HEK293 (cell line): ENCODE results near the gene KIAA0319L.

Source experiments
- HOXC10 ChIP-seq: sonication (generic); formaldehyde crosslinking; IDR thresholded peaks from 2 replicates; pipeline ENCODE4 v1.8.1; 2023; ENCODE audit warnings: mild to moderate bottlenecking, missing genetic modification reagents
- MEIS1 ChIP-seq: sonication (generic); formaldehyde crosslinking; IDR thresholded peaks from 2 replicates; pipeline ENCODE4 v1.8.1; 2022; ENCODE audit warnings: missing genetic modification reagents, mild to moderate bottlenecking, borderline replicate concordance
- RBAK ChIP-seq: fragments of 450-650 bp; formaldehyde crosslinking; IDR thresholded peaks from 2 replicates; pipeline ENCODE4 v1.5.1; 2016; ENCODE audit warnings: missing biosample characterization, missing genetic modification characterization
- SP2 ChIP-seq: fragments of 450-650 bp; formaldehyde crosslinking; IDR thresholded peaks from 2 replicates; pipeline ENCODE4 v1.5.1; 2016; ENCODE audit warnings: missing biosample characterization, missing genetic modification characterization
- ZEB2 ChIP-seq: fragments of 450-650 bp; formaldehyde crosslinking; IDR thresholded peaks from 2 replicates; pipeline ENCODE4 v1.5.1; 2016; ENCODE audit warnings: missing biosample characterization, missing genetic modification characterization
- ZIC2 ChIP-seq: fragments of 450-650 bp; formaldehyde crosslinking; IDR thresholded peaks from 2 replicates; pipeline ENCODE4 v1.5.1; 2016; ENCODE audit warnings: missing biosample characterization, missing genetic modification characterization
- ZNF223 ChIP-seq: fragments of 450-650 bp; formaldehyde crosslinking; IDR thresholded peaks from 2 replicates; pipeline ENCODE4 v1.5.1; 2016; ENCODE audit warnings: missing biosample characterization, missing genetic modification characterization
- ZNF629 ChIP-seq: fragments of 450-650 bp; formaldehyde crosslinking; IDR thresholded peaks from 2 replicates; pipeline ENCODE4 v1.5.1; 2017; ENCODE audit warnings: missing biosample characterization, missing genetic modification characterization
- ZNF747 ChIP-seq: fragments of 450-650 bp; formaldehyde crosslinking; IDR thresholded peaks from 2 replicates; pipeline ENCODE4 v1.5.1; 2016; ENCODE audit warnings: missing biosample characterization, missing genetic modification characterization
- TF ChIP-seq, protein P1 (sequence below): fragments of 450-650 bp; formaldehyde crosslinking; IDR thresholded peaks from 2 replicates; pipeline ENCODE4 v1.5.1; 2016; ENCODE audit warnings: missing biosample characterization, missing genetic modification characterization

DNA sequence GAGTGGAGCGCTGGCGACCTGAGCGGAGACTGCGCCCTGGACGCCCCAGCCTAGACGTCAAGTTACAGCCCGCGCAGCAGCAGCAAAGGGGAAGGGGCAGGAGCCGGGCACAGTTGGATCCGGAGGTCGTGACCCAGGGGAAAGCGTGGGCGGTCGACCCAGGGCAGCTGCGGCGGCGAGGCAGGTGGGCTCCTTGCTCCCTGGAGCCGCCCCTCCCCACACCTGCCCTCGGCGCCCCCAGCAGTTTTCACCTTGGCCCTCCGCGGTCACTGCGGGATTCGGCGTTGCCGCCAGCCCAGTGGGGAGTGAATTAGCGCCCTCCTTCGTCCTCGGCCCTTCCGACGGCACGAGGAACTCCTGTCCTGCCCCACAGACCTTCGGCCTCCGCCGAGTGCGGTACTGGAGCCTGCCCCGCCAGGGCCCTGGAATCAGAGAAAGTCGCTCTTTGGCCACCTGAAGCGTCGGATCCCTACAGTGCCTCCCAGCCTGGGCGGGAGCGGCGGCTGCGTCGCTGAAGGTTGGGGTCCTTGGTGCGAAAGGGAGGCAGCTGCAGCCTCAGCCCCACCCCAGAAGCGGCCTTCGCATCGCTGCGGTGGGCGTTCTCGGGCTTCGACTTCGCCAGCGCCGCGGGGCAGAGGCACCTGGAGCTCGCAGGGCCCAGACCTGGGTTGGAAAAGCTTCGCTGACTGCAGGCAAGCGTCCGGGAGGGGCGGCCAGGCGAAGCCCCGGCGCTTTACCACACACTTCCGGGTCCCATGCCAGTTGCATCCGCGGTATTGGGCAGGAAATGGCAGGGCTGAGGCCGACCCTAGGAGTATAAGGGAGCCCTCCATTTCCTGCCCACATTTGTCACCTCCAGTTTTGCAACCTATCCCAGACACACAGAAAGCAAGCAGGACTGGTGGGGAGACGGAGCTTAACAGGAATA lies 20.1 kb upstream of the KIAA0319L start:
- TF ChIP-seq MEIS1: no peak
- TF ChIP-seq, protein P1, sequence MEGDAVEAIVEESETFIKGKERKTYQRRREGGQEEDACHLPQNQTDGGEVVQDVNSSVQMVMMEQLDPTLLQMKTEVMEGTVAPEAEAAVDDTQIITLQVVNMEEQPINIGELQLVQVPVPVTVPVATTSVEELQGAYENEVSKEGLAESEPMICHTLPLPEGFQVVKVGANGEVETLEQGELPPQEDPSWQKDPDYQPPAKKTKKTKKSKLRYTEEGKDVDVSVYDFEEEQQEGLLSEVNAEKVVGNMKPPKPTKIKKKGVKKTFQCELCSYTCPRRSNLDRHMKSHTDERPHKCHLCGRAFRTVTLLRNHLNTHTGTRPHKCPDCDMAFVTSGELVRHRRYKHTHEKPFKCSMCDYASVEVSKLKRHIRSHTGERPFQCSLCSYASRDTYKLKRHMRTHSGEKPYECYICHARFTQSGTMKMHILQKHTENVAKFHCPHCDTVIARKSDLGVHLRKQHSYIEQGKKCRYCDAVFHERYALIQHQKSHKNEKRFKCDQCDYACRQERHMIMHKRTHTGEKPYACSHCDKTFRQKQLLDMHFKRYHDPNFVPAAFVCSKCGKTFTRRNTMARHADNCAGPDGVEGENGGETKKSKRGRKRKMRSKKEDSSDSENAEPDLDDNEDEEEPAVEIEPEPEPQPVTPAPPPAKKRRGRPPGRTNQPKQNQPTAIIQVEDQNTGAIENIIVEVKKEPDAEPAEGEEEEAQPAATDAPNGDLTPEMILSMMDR (tag by site-specific recombination): no peak
- no peak for TF ChIP-seq ZNF629 (tag by site-specific recombination)
- no peak for TF ChIP-seq ZEB2 (tag by site-specific recombination)
- no peak for TF ChIP-seq HOXC10 (CRISPR knock-in tag)
- TF ChIP-seq ZIC2 (tag by site-specific recombination): no peak
- no peak for TF ChIP-seq ZNF747 (tag by site-specific recombination)
- no peak for TF ChIP-seq SP2 (tag by site-specific recombination)
- TF ChIP-seq ZNF223 (tag by site-specific recombination): no peak
- no peak for TF ChIP-seq RBAK (tag by site-specific recombination)
